SU-DHL-6 (cell line): Measurements from ENCODE around the gene SUSD4.

Experiments used
- H2AFZ ChIP-seq: fragments of 200-600 bp; sonication (generic); 2 replicates; pipeline ENCODE4 v1.6.1; 2014; ENCODE audit warnings: low read depth, mild to moderate bottlenecking, moderate library complexity, mixed read lengths, antibody characterized with exemption, low read length; ENCODE audit not compliant: severe bottlenecking
- H3F3A ChIP-seq: fragments of 200-600 bp; shearing (Covaris generic); 2 replicates; pipeline ENCODE4 v1.6.0; 2016; ENCODE audit warnings: antibody characterized with exemption, mild to moderate bottlenecking; ENCODE audit not compliant: insufficient read depth
- H3K27ac ChIP-seq: fragments of 200-600 bp; sonication (generic); 2 replicates; pipeline ENCODE4 v1.5.1; 2016; ENCODE audit warnings: low read depth, mild to moderate bottlenecking, low read length, moderate library complexity, mixed read lengths
- H3K27me3 ChIP-seq: fragments of 200-600 bp; sonication (generic), shearing (Covaris generic); 2 replicates; pipeline ENCODE4 v1.6.0; 2014; ENCODE audit warnings: mild to moderate bottlenecking, low read length
- H3K36me3 ChIP-seq: fragments of 200-600 bp; sonication (generic); 2 replicates; pipeline ENCODE4 v1.6.1; 2014; ENCODE audit warnings: mild to moderate bottlenecking, low read length, mixed read lengths
- H3K4me2 ChIP-seq: fragments of 300-600, 200-600 bp; shearing (Covaris generic), sonication (generic); 2 replicates; pipeline ENCODE4 v1.6.0; 2014; ENCODE audit warnings: low read length, low read depth, mild to moderate bottlenecking; ENCODE audit not compliant: poor library complexity, severe bottlenecking
- H3K4me3 ChIP-seq: fragments of 200-600 bp; sonication (generic); 2 replicates; pipeline ENCODE4 v1.5.1; 2014; ENCODE audit warnings: antibody characterized with exemption, low read length, mild to moderate bottlenecking, mixed read lengths; ENCODE audit not compliant: insufficient read depth, poor library complexity, severe bottlenecking
- H3K79me2 ChIP-seq: fragments of 200-600 bp; sonication (generic); 2 replicates; pipeline ENCODE4 v1.6.1; 2014; ENCODE audit warnings: mild to moderate bottlenecking, low read length, moderate library complexity; ENCODE audit not compliant: insufficient read depth
- H3K9ac ChIP-seq: fragments of 200-600 bp; sonication (generic); 2 replicates; pipeline ENCODE4 v1.7.0; 2014; ENCODE audit warnings: mild to moderate bottlenecking, low read length
- H3K9me2 ChIP-seq: fragments of 200-600 bp; sonication (generic); replicated peaks from 2 replicates; pipeline ENCODE4 v1.6.1; 2014; ENCODE audit warnings: low read length; ENCODE audit not compliant: insufficient read depth
- H3K9me3 ChIP-seq: fragments of 200-600 bp; sonication (generic); 2 replicates; pipeline ENCODE4 v1.6.1; 2014; ENCODE audit warnings: low read length, mixed read lengths; ENCODE audit not compliant: insufficient read depth
- H4K20me1 ChIP-seq: fragments of 200-600 bp; sonication (generic); 2 replicates; pipeline ENCODE4 v1.6.1; 2014; ENCODE audit warnings: low read depth, mild to moderate bottlenecking, antibody characterized with exemption, low read length, moderate library complexity, mixed read lengths
- CTCF ChIP-seq: fragments of 200-600 bp; sonication (generic); IDR thresholded peaks from one replicate; pipeline ENCODE4 v1.5.1; 2017; ENCODE audit warnings: antibody characterized with exemption, mild to moderate bottlenecking, low read length, moderate library complexity; ENCODE audit not compliant: insufficient read depth, poor library complexity, severe bottlenecking
- EZH2phosphoT487 ChIP-seq: fragments of 200-600 bp; sonication (generic), shearing (Covaris generic); conservative IDR thresholded peaks from 2 replicates; pipeline ENCODE4 v1.6.1; 2018; ENCODE audit warnings: mild to moderate bottlenecking, antibody characterized with exemption, low read length, moderate library complexity, mixed read lengths

SUSD4 gene

GRCh38 chr1:223188618-223189356 lies 175.2 kb downstream of the SUSD4 start:
- Histone ChIP-seq H3K36me3 (no peaks in the 10 kb centered on the region), H4K20me1 (no peaks in the 10 kb centered on the region), H3K9me3 (no peaks in the 10 kb centered on the region), H3K9ac (no peak overlapping the region), H3K79me2 (no peaks in the 10 kb centered on the region), H3K4me2 (no peak overlapping the region), H2AFZ (no peak overlapping the region), H3K9me2 (no peaks in the 10 kb centered on the region), H3F3A (no peaks in the 10 kb centered on the region), H3K27me3 (no peaks in the 10 kb centered on the region), H3K27ac (no peak overlapping the region), H3K4me3 (no peak overlapping the region)
- no peak for TF ChIP-seq EZH2phosphoT487
- no peak for TF ChIP-seq CTCF

- TF ChIP-seq EZH2phosphoT487 (no peak), CTCF (no peak)
- no peaks in the 10 kb centered on the region for H3K9me3 ChIP-seq
- no peaks in the 10 kb centered on the region for H3K9me2 ChIP-seq
- no peak overlapping the region for H2AFZ ChIP-seq
- no peaks in the 10 kb centered on the region for H4K20me1 ChIP-seq
- H3K27me3 ChIP-seq = no peaks in the 10 kb centered on the region
- H3K27ac ChIP-seq = no peak overlapping the region
- H3K79me2 ChIP-seq = no peaks in the 10 kb centered on the region
- no peaks in the 10 kb centered on the region for H3F3A ChIP-seq
- H3K4me3 ChIP-seq = no peak overlapping the region
- no peak overlapping the region for H3K4me2 ChIP-seq
- H3K9ac ChIP-seq = no peak overlapping the region
- H3K36me3 ChIP-seq = no peaks in the 10 kb centered on the region
Observed at GRCh38 chr1:223186800-223187199, 177.2 kb downstream of the SUSD4 start.

- Histone ChIP-seq H4K20me1 (no peaks in the 10 kb centered on the region), H3K4me3 (no peak overlapping the region), H3K27ac (no peak overlapping the region), H3K36me3 (no peaks in the 10 kb centered on the region), H3K4me2 (no peak overlapping the region), H3F3A (no peaks in the 10 kb centered on the region), H3K9me2 (no peaks in the 10 kb centered on the region), H3K9me3 (no peaks in the 10 kb centered on the region), H3K9ac (no peak overlapping the region), H2AFZ (no peak overlapping the region), H3K27me3 (no peaks in the 10 kb centered on the region), H3K79me2 (no peaks in the 10 kb centered on the region)
- TF ChIP-seq EZH2phosphoT487 (no peak), CTCF (no peak)
Observed at GRCh38 chr1:223183268-223183862, 180.6 kb downstream of the SUSD4 start.
